Stimulated activated CD8-positive, alpha-beta memory T cell treated with anti-CD3 and anti-CD28 coated beads, Interleukin-7, amount 100 ng/mL, for 1 hour (primary cell): Measurements from ENCODE around the gene TMEM120A.

Experiments
- DNase-seq, 2 donors: peaks; one replicate each; pipeline ENCODE4 v3.0.0-alpha.2; 2020; ENCODE audit warnings: low read depth in 2 of 2

TMEM120A gene

GRCh38 chr7:75958802-75959543 lies 35.4 kb downstream of the TMEM120A start:
- no peak for DNase-seq

- no peak for DNase-seq
These were observed 37.2 kb downstream of the TMEM120A start for GRCh38 chr7:75957021-75957736.

GRCh38 chr7:75955331-75955955 lies 39.0 kb downstream of the TMEM120A start:
- no peak for DNase-seq

- DNase-seq: no peak
These were observed 40.5 kb downstream of the TMEM120A start for GRCh38 chr7:75953931-75954330.

- no peak for DNase-seq
These were observed 41.0 kb downstream of the TMEM120A start for GRCh38 chr7:75953431-75953830.

GRCh38 chr7:75951506-75951905 lies 42.9 kb downstream of the TMEM120A start:
- DNase-seq: no peak

- no peak for DNase-seq
These were observed 44.2 kb downstream of the TMEM120A start for GRCh38 chr7:75950111-75950681.

GRCh38 chr7:75948179-75948578 lies 46.2 kb downstream of the TMEM120A start:
- no peak for DNase-seq

GRCh38 chr7:75946207-75946855 lies 48.1 kb downstream of the TMEM120A start:
- DNase-seq: no peak

GRCh38 chr7:75945297-75946168 lies 48.9 kb downstream of the TMEM120A start:
- DNase-seq: no peak

GRCh38 chr7:75944507-75944906 lies 49.9 kb downstream of the TMEM120A start:
- no peak for DNase-seq

- no peak for DNase-seq
These were observed 50.5 kb downstream of the TMEM120A start for GRCh38 chr7:75943864-75944263.

GRCh38 chr7:75938921-75939320 lies 55.5 kb downstream of the TMEM120A start:
- no peak for DNase-seq

GRCh38 chr7:75937958-75938786 lies 56.2 kb downstream of the TMEM120A start:
- DNase-seq: no peak
